GM12891 (cell line): ENCODE data around the gene MIEN1.

Source experiments
- POLR2A ChIP-seq: IDR thresholded peaks from 2 replicates; pipeline ENCODE4 v1.6.1; 2011; ENCODE audit warnings: low read depth, low read length, control low read depth
- POLR2AphosphoS5 ChIP-seq: IDR thresholded peaks from 2 replicates; pipeline ENCODE4 v1.6.1; 2011; ENCODE audit warnings: low read depth, low read length, control low read depth
- SPI1 ChIP-seq: IDR thresholded peaks from 2 replicates; pipeline ENCODE4 v1.6.1; 2011; ENCODE audit warnings: low read depth, low read length, control low read depth
- TAF1 ChIP-seq: IDR thresholded peaks from 2 replicates; pipeline ENCODE4 v1.6.1; 2011; ENCODE audit warnings: low read depth, low read length, control low read depth

- TF ChIP-seq POLR2A (no peak), TAF1 (no peak), POLR2AphosphoS5 (no peak), SPI1 (no peak)
Observed at GRCh38 chr17:39732586-39732985, 2.3 kb upstream of the MIEN1 start.
